ENCODE data around the gene UBXN4. TPM values are rescaled to one million over a fixed set of nuclear protein-coding genes. Genes with fewer than 3 reads are reported as not detected.
A peak's percentile ranks its signal among the peaks of the same experiment; 100 is the strongest.
"Not testable (repeated sequence)": the region's sequence is repeated elsewhere in the genome, so short reads cannot be mapped to it uniquely, and the experiment has no call there.

UBXN4 gene
- total RNA-seq, 1 donor from 2014 or later: 65.8 TPM

DNA sequence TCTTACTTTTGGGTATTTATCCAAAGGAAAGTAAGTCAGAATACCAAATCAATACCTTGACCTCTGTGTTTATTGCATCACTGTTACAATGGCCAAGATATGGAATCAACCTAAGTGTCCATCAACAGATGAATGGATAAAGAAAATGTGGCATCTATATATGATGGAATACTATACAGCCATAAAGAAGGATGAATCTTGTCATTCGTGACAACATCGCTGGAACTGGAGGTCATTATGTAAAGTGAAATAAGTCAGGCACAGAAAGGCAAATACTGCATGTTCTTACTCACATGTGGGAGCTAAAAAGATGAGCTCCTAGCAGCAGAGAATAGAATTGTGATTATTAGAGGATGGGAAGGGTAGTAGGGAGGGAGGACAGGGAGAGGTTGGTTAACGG lies 60.7 kb downstream of the UBXN4 start:
- ATAC-seq (no peak), DNase-seq (ENCODE audit: low spot score) (no peak)

DNA sequence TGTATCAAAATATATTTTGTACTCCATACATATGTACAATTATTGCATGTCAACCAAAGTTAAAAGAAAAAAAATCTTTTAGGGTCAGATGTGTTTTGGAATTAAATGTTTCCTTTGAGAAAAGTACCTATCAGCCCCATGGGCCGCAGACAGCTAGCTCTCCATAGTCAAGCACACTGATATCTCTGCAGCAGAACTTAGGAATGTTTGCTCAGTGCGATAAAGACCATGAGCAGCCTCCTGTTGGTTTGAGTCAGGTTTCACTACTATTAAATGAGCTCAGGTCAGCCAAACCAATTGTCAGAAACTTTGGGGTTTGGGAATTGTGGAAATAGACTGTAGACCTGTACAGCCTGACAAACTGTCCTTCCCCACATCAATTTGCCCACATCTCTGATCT lies 61.6 kb downstream of the UBXN4 start:
- ATAC-seq: no peak

DNA sequence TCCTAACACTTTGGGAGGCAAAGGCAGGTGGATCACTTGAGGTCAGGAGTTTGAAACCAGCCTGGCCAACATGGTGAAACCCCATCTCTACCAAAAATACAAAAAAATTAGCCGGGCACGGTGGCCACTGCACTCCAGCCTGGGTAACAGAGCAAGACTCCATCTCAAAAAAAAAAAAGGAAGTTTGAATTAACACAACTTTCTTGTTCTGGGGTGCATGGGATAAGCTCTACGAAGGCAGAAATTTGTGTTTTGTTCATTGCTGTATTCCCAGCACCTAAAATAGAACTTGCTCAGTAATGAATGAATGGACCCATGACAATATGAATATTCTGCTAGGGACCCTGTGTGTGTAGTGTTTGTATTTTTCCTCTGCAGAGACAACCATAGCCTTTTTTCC lies 66.2 kb downstream of the UBXN4 start:
- not testable (repeated sequence) for ATAC-seq; DNase-seq (ENCODE audit: low spot score)

More for the DNA sequence above, 61.6 kb downstream of the UBXN4 start:
- DNase-seq (ENCODE audit: low spot score): no peak

DNA sequence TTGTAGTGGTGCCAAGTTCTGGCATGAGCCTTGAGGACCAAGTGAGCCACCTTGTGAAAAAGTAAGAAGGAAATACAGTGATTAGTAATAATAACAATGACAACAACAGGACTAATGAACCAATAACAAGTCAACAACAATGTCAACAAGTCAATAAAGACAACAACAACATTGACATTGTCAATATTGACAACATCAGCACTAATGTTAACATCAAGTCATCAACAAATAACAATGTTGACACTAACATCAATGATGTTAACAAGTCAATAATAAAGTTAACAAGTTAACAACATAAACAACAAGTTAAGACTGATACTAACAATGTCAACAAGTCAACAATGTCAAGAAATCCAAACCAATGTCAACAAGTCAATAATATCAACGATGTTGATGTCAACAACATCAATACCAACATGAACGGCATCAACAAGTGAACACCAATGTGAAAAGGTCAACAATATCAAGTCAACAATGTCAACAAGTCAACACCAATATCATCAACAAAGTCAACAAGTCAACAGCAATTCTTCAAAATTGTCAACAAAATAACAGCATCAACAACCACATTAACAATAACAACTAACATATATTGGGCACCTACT lies 71.4 kb downstream of the UBXN4 start:
- no peak for DNase-seq (ENCODE audit: low spot score)
- no peak for ATAC-seq

DNA sequence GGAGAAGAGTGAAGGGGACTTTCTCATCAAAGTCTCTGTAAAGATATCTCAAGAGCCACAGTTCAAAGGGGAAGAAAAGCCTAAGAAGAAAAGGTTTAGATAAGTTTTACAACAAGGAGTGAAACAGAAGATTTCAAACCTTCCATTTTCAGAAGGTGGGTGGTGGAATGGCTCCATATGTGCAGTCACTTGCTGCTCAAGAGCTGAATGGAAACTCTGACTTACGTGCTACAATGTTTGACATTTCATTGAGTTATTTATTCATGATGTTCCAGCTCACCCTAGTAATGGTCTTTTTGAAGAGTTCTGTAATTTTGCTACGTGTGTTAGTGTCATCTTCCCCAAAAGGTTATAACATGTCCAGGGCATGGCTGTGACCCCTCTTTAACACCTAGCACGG lies 73.6 kb downstream of the UBXN4 start:
- ATAC-seq: no peak

DNA sequence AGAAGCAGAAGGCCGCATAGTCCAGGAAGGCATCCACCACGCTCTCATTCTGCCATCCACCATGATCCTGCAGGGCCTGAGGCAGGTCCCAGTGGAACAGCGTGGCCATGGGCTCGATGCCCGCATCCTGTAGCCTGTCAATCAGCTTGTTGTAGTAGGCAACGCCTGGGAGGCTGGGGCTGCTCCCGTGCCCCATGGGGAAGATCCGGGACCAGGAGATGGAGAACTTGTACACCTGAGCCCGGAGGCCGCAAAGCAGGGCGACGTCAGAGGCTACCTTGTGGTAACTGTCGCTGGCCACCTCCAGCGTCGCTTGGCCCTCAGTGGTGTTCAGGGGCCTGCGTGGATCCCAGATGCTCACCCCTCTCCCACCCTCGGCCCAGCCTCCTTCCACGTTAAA lies 75.8 kb downstream of the UBXN4 start:
- DNase-seq (ENCODE audit: low spot score) (no peak), ATAC-seq (no peak)

More for the DNA sequence above, 73.6 kb downstream of the UBXN4 start:
- no peak for DNase-seq (ENCODE audit: low spot score)

DNA sequence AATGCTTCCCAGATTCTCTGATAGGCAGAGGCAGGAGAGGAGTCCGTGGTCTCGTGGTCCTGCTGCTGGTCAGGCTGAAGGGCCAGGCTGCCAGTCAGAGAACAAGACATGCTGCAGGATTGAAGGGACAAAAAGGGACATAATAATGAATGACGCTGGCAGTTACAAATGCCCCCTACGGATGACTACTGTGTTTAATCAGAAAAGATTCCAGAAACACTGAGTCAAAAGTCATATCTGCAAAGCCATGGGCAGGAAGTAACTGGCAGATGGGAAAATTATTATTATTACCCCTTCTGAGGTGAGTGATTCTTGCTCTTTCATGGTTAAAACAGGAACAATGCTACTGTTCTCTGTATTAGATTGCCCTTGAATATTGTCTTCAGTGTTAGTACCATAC lies 76.3 kb downstream of the UBXN4 start:
- ATAC-seq (no peak), DNase-seq (ENCODE audit: low spot score) (no peak)

DNA sequence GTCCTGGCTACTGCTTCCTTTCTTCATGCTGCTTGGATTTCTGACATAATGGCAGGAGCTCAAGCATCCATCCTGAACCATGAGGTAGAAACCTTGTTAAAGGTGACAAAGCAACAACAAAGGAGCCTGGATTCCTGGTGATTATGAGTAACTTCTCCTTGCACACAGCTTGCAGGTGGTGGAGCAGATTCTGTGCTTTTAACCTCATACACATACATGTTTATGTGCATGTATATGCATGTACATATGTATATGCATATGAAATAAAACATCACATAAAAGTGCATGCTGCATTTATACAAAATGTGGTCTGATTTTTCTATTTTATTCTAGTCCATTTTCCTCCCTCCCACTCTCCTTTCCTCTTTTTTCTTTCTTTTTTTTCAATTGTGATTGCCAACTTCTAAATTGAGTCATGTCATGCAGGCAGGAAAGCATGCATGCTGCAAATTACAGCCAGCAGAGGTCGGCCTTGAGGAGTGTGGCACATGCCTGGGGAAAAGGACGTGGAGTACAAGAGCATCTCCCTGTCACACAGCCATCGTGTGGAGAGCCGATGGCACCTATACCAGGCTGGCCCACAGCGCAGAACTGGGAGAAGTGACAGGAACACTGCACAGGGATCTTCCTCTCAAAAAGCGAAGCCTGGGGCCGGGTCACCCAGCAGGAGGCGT lies 77.4 kb downstream of the UBXN4 start:
- no peak for DNase-seq (ENCODE audit: low spot score)
- ATAC-seq: no peak

DNA sequence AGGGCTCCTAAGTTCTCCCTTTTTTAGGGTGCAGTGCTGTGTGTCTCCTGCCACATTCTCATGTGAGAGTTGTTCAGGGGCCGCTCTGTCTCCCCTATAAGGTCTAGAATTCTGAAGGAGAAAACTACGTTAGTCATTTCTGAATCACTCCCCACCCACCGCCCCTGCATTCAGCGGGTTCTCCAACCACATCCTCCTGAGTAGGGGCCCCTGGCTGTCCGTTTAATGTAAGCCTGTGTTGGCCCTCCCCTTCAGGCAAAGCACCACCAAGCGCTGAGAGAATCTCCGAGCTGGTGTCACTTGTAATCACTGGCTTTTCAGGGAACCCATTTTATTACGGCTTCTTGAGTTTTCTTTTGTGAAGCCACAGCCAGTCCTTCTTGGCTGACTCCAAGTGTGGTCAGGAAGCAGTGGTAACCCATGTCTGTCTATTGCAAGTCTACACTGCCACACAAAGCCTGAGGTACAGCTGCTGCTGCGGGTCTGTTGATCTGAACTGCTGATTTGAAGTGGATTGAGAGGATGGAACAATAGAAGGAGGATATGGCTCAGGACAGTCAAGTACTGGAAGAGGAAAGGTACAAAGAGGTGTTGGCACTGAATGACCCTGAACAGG lies 78.5 kb downstream of the UBXN4 start:
- DNase-seq (ENCODE audit: low spot score): no peak
- ATAC-seq: no peak

DNA sequence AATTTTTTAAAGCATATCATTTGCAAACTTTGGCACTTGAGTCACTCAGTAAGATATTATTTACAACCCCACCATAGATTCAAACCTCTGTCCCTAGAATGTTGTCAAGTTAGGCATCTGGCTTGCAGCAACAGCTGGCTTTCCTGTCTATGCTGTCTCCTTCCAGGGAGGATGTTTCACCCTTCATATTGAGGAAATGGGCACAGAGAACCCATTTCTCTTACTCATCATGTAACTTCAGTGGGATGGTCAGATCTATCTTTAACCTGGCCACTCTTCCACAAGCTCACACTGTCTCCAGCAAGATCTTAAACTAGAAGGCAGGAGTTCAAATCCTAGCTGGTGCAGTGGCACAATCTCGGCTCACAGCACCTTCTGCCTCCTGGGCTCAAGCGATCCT lies 79.5 kb downstream of the UBXN4 start:
- ATAC-seq (no peak), DNase-seq (ENCODE audit: low spot score) (no peak)

DNA sequence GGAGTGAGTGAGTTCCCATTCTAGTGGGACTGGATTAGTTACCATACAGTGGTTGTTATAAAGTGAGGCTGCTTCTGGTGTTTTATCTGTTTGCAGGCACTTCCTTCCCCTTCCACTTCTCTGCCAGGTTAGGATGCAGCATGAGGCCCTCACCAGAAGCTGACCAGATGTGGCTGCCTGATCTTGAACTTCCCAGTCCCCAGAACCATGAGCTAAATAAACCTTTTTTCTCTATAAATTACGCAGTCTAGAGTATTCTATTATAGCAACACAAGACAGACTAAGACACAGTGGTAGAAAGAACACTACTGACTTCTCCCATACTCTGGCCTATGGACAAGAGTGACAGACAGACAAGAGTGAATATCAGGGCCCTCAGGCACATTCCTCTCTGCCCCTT lies 81.2 kb downstream of the UBXN4 start:
- no peak for ATAC-seq
- DNase-seq (ENCODE audit: low spot score): no peak

DNA sequence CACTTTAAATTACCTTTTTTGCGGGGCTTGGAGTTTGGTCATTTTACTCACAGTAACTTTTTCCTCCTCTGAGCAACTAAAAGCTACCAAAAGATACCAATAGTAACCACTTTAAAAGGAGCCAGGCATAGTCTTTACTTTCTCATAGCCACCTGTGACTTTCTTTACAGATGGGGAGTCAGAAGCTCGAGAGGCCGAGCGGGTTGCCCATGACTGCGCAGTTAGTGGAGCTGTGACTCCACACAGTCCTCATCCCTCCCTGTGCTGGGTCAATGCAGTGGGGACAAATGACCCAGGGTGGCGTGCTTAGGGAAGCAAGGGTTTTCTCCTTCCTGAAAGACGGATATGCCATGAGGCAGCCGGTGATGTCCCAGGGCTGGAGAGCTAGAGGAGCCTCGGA lies 83.5 kb downstream of the UBXN4 start:
- peak; percentile 27 for DNase-seq (ENCODE audit: low spot score)
- ATAC-seq: no peak

DNA sequence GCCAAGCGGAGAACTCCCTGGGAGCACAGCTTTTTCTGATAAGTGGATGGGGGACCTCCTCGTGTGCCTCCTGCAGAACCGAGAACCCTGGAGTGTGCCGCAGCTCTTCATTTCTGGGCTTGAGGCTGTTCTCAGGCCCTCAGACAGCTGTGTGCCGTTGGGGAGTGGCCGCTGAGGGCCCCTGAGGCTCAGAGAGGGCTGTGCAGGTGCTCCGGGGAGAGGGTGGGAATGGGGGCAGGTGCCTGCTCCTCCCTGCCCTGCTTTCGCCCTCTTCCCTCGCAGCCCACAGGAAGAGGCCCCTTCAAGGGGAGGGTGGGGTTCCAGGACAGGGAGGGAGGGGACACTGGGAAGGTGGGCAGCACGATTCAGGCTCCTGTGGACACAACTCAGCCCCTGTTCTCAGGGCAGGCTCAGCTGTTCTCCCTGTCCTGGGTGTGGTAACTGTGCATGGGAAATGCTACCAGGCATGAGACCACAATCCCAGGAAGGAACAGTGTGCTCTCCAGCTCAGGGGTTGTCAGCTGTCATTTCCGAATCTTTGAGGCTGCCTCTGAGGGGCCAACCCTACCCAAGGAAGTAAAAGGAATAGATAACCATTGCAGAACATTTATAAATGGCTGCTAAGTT lies 84.0 kb downstream of the UBXN4 start:
- ATAC-seq (peak; percentile 45), DNase-seq (ENCODE audit: low spot score) (peak; percentile 26)

DNA sequence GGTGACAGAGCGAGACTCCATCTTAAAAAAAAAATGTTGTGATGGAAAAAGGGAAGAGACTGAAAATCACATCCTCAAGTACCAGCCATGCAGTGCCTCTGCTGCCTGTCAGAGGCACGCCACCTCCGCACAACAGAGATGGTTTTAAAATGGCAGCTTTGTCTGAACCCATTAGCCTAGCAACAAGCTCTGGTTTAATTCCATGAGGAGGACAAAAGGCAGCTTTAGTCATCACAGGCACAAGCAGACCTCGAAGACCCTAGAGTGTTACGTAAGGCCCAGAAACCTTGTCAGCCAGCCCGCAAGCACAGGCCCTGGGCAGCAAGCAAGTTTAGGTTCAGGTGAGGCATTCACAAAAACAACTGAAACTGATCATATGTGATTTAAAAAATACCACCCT lies 84.9 kb downstream of the UBXN4 start:
- ATAC-seq: no peak
- DNase-seq (ENCODE audit: low spot score): no peak

DNA sequence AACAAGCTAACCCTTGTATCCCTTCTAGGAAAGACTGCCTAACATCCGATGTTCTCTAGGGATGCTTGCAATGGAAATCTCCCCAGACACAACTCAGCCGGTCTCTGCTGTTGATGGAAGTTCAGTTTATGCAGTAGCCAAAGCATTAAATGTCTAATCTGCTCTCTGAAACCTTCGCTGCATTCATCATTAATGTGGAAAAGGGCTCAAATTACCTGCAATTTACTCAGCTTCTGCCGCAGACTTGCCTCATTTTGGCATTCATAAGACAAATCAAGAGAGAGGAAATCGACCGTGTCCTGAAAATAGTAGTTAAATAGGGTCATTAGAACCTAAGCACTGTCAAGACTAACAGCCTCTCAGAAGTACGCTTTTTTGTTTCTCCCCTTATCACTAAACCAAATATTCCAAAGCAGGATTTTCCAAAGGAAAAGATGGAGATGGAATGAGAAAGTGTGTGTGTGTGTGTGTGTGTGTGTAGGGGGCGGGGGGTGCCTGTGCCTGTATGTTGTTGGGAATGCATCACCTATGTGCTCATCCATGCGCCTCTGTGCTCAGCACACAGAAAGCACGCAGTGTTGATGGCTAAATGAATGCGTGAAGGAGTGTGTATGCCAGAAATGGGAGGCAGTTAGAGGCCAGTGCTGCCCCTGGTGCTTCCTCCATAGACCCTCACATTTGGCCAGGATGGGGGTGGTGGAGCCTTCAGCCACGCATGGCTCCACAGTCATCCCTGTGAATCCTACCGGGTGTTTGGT lies 87.9 kb downstream of the UBXN4 start:
- no peak for DNase-seq (ENCODE audit: low spot score)
- no peak for ATAC-seq

DNA sequence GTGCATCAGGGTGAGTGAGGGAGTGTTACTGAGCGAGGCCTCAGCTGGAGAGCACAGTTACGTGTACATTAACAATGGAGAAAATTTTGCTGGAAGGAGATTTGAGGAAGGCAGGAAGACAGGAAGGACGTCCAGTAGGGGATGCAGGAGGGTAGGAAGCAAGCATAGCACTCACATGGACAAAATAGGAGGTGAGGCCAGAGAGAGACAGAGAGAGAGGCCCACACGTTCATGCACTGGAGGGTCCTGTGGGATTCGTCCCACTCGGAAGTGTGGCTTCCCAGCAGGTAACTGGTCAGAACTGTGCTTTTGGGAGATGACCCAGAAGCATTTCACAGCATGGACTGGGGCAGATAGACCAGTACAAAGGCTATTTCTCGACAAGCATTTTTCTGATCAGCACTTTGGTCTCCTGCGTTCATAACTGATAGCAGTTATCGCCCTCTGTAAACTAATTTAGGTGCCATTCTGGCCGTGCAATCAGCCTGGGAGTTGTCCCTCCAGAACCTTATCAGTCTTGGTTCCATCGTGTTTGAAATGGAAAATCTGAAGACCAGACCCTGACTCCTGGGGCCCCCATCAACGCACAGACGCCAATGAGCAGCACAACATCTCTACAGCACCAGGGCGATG lies 89.6 kb downstream of the UBXN4 start:
- ATAC-seq (no peak), DNase-seq (ENCODE audit: low spot score) (peak; percentile 12)

DNA sequence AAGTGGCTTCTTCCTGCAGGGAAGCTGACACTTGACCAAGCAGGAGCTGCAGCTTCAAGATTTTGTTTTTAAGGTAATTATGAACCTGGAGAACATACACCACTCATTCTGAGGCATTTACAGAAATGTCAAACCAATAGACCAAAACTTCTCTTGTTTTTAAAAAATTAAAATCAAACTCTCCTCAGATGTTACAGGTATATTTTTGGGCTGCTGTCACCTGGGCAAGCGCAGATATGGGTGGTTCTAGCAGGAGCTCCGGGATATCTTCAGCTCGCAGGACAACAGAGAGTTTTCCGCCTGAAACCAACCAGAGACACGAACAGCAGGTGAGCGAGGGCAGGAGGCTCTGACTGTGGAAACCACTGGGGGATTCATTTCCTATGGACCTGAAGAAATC lies 91.2 kb downstream of the UBXN4 start:
- ATAC-seq (no peak), DNase-seq (ENCODE audit: low spot score) (no peak)

All from left lobe of liver (tissue), 2 donors.